GM19463 (cell line): Measurements from ENCODE around the gene PIP4K2A.
A peak's percentile ranks its signal among the peaks of the same experiment; 100 is the strongest.
"Not testable (repeated sequence)": the region's sequence is repeated elsewhere in the genome, so short reads cannot be mapped to it uniquely, and the experiment has no call there.

ENCODE experiments used
- ATAC-seq: cut with Tn5 transposase; IDR thresholded peaks from one replicate; pipeline ENCODE4 v1.9.1; 2021; ENCODE audit warnings: mild to moderate bottlenecking, moderate library complexity; ENCODE audit not compliant: unreplicated experiment

PIP4K2A gene

DNA sequence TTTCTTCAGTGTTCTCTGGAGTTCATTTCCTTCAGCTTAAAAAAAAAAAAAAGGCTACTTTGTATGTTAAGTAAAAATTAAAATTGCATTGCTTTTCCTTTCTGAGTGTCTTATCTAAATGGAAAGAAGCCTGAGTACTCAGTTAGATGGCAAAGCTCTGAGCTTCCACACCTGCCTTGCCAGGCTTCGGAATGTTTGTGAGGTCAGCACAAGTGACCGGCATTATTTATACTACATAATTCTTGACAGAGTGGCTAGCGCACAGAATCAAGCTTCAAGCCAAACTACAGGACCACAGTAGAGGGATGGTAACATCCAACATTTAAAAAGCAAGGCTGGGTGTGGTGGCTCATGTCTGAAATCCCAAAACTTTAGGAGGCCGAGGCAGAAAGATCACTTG is 17.3 kb downstream of the PIP4K2A start:
- no peak for ATAC-seq

DNA sequence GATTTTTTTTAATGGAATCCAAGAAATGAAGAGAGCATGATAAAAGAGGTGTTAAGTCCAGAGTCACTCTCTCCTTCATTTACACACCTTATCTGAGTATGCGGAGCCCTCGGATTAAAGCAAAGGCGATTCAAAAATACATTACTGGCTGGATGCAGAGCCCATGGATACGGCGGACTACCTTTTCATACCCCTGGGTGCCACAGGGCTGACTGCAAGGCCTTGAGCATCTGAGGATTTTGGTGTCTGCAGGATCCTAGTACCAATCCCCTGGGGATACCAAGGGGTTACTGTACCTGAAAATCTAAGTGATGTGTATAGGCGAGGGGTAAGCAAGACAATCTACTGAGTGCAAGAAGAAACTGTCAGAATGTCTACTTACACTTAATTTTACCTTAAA is 20.5 kb downstream of the PIP4K2A start:
- ATAC-seq = no peak

DNA sequence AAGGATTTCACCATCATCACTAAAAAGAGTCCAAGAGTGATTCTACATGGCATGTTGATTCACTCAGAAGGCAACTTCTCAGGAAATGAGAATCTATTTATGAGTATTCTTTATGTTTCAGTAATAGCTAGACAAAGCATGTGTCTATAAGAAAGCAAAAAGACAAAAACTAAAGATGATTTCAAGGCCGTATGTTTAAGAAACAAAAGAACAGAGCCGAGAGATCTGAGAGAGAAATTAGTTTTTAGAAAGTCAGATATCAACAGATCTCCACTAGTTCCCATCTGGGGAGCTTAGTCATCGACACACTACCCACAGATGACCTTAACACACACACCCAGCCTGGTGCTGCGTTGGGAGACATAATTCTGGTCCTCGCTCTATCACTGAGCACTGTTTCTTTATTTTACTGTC is 21.0 kb downstream of the PIP4K2A start:
- ATAC-seq = peak; percentile 50

DNA sequence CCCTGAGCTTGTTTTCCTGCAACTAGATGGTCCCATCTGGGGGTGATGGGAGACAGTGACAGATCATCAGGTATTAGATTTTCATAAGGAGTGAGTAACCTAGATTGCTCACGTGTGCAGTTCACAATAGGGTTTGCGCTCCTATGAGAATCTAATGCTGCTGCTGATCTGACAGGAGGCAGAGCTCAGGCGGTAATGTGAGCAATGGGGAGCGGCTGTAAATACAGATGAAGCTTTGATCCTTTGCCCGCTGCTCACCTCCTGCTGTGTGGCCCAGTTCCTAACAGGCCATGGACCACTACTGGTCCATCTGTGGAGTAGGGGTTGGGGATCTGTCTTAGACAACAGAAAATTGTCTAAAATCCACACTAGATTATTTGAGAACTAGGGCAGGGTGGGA is 22.3 kb downstream of the PIP4K2A start:
- not testable (repeated sequence) for ATAC-seq

DNA sequence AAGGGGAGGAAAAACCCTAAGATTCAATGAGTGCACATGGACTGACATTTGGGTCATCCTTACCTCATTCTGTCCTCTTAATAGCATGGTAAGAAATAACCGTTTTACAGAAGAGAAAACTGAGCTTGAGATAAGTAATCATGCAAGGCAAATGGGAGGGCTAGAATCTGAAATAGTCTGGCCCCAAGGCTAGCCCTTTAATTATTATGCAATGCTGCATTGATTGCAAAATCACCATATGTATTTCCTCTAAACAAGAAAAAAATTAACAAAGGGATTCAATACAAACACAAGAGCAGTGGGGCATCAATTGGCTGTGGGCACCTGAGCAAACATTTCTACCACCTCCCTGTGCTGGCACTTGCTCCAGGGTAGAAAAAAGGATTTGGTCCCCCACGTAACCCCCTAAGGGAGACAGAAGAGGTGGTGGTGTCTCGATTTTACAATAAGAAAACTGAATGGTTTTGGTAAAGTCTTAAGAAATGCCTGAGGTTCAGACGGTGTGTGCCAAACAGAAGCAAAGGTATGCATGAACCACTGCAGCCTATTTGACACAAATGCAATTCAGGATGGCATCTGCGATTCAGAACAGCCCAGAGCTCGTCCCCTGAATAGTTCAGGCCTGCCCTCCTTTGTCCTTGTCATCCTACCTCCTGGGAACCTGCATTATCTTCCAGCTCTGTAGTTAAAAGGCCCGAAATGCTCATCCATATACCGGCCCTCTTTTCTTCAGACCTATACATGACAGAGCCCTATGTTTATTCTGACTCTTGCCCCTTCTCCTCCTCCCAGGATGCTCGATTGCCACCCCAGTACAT is 23.6 kb downstream of the PIP4K2A start:
- ATAC-seq = peak; percentile 48

DNA sequence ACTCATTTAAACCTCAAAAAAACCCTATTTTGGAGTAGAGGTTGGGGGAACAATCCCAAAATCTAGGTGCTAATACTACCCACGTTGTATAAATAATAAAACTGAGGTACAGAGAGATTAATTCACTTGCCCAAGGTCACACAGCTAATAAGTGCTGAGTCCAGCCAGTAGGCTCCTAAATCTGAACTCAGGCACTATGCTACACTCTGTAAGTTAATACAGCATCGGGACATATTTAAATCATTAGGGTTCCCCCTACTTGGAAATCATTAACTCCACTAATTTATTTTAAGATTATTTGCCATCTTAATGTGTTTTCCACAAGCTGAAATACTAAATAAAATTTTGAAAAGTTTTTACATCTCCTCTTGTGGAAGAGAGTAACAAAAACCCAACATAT is 24.2 kb downstream of the PIP4K2A start:
- ATAC-seq = peak; percentile 61

DNA sequence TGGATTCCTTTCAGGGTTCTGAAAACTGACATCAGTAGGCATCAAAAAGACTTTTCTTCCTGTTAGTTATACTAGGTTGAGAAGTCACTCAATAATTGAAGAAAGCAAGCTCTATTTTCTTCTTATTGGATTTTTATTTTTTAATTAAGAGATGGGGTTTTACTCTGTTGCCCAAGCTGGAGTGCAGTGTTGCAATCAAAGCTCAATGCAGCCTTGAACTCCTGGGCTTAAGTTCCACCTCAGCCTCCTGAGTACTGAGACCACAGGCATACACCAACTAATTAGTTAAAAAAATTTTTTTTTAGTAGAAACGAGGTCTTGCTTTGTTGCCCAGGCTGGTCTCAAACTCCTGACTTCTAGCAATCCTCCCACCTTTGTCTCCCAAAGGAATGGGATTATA is 28.0 kb downstream of the PIP4K2A start:
- ATAC-seq = no peak

DNA sequence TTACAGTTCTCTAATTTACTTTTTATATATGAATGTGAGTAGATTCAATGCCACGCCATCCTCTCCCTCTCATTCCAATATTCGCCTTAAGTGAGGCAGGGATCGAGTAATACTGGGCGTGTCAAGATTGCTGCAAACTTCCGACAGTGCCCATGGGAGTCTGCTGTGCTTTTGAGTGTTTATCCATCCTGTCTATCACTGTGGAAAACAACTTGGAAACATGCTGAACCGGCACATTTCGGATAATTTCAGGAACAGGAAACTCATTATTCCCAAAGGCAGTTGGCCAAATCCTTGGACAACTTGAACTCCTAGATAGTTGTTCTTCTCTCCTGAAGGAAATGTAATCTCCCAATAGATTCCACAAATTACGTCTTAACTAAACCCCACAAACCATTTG is 28.5 kb downstream of the PIP4K2A start:
- ATAC-seq = no peak

DNA sequence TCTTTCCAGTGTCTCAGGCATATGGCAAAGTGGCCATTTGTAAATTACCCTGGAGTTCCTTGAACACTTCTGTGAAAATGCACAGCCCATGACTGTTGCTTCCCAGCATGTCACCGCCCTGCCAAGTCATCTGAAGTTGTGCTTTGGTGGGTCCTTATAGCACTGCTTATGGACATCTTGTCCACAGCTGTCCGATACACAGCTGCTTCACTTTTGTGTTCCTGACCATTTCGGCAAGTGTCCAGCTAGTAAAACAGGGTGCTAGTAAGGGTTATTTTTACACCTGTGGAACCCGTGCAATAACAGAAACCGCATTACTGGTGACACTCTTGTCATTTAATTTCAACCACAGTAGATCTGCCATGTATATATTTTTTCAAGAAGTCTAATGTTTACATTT is 29.7 kb downstream of the PIP4K2A start:
- ATAC-seq = no peak

DNA sequence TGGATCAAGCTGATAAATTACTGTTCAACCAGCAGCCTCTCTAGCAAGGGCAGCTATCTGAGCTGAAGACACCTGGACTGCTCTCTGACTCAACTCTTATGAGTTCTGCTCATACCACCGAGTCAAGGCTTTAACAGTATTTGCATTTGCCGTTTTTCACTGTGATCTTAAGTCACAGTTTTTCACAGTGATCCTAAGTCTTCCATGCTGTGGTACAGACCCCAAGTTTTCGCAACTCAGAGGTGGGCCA is 31.3 kb downstream of the PIP4K2A start:
- peak; percentile 62 for ATAC-seq

DNA sequence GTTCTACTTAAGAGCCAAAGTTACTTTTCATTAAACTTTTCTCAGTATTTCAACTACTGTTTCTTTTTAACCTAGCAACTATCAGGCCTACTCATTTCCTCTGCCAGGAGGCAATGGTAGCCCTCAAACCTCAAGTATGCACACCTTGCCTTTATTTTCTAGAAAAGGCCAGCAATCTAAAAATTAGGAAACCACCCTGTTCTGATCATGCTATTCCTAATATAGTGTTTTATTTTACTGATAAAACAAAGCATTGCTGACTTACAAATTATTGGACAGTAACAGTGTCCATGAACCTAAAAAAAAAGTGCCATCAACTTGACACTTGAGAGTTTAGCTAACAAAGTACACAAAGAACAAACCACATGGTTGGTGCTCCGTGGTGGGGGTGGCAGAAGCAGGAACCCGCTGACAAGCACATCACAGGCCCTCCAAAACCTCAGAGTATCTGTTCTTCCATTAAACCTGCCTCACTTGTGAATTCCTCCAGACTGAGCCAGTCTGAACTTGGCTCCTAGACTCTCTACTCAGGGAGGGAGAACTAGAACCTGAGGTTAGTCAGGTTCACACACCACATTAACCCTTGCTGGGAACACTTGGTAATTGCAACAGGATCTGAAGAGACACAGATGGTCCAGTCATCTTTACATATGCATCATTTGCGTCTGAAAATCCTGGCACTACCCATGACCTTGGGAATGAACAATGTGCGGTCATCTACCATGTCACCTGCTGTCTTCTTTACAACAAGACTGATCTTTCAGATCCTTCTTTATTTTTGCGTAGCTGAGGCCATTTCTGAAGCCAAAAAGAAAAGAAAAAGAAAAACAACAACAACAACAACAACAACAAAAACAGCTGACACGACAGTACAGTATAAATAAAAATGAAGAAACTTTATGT is 31.9 kb downstream of the PIP4K2A start:
- peak; percentile 22 for ATAC-seq

DNA sequence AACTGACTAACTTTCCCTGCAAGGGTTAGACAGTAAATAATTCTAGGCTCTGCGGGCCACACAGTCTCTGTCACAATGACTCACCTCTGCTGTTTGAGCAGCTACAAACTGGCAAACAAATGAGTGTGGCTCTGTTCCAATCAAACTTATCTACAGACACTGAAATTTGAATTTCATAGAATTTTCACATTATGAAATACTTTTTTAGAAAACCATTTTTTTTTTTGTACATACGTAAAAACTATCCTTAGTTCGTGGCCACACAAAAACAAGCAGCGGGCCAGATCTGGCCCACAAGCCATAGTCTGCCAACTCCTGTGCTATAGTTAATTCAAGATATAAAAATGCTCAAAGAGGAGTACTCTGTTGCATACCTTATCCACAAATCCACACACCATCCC is 32.6 kb downstream of the PIP4K2A start:
- ATAC-seq = no peak

DNA sequence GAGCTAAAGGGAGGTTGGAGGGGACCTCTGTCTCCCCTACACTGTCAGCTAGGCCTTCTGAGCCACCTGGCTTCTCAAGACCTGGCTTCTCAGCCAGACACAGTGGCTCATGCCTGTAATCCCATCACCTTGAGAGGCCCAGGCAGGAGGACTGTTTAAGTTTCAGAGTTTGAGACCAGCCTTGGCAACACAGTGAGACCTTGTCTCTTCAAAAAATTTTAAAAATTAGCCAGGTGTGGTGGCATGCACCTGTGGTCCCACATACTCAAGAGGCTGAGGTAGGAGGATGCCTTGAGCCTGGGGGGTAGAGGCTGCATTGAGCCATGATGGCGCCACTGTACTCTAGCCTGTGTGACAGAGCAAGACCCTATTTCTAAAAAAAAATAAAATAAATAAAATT is 33.1 kb downstream of the PIP4K2A start:
- ATAC-seq = no peak

DNA sequence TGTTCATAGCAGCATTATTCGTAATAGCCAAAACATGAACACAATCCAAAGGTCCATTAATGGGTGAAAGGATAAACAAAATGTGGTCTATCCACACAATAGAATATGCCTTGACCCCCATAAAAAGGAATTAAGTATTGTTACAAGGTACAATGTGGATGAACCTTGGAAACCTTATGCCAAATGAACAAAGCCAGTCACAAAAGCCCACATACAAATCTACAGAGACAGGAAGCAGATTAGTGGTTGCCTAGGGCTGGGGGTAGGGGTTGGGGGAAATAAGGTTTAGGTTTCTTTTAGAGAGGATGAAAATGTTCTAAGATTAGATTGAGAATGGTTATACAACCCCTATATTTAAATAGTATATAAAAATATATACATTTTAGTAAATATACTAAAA is 34.8 kb downstream of the PIP4K2A start:
- no peak for ATAC-seq

DNA sequence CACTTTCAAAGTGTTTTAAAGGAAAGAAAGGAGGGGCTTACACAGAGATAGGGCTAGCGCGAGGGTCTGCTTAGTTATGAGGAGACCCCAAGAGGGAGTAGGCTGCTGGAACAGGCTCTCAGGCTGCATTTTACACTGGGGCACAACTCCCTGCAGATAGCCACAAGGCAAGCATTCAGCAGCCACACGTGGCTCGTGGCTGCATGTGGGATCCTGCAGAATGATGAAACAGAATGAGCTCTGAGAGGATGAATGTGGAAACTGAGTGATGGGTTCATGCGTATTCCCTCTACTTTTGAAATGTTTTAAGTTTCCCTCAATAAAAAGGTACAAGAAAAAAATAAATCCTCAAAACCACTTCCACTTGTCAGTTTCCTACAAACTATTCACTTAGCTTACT is 37.0 kb downstream of the PIP4K2A start:
- no peak for ATAC-seq

DNA sequence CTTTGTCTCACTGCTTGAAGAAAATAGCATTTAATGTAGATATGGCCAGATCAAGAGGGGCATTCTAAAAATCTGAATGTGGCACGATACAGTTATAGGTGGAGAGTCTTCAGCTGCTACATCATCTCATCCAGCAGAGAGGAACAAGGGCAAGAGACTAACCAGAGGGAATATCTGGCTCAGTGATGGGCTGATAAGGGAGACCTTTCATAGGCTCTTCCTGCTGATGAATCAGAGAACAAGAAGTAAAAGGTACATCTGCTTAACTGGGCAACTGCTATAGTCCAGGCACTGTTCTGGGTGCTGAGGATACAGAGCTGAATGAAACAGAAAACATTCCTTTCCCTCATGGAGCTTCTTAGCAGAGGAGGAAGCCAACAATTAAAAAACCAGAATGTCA is 37.9 kb downstream of the PIP4K2A start:
- ATAC-seq = no peak

DNA sequence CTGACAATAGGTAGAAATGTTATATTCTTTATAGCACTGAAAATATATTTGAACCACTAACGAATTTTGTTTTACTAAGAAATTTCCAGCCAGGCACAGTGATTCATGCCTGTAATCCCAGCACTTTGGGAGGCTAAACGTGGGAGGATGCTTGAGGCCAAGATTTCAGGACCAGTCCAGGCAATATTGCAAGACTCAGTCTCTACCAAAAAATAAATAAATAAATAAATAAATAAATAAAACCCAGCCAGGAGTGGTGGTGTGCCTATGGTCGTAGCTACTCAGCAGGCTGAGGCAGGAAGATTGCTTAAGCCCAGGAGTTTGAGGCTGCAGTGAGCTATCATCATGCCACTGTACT is 39.8 kb downstream of the PIP4K2A start:
- no peak for ATAC-seq

DNA sequence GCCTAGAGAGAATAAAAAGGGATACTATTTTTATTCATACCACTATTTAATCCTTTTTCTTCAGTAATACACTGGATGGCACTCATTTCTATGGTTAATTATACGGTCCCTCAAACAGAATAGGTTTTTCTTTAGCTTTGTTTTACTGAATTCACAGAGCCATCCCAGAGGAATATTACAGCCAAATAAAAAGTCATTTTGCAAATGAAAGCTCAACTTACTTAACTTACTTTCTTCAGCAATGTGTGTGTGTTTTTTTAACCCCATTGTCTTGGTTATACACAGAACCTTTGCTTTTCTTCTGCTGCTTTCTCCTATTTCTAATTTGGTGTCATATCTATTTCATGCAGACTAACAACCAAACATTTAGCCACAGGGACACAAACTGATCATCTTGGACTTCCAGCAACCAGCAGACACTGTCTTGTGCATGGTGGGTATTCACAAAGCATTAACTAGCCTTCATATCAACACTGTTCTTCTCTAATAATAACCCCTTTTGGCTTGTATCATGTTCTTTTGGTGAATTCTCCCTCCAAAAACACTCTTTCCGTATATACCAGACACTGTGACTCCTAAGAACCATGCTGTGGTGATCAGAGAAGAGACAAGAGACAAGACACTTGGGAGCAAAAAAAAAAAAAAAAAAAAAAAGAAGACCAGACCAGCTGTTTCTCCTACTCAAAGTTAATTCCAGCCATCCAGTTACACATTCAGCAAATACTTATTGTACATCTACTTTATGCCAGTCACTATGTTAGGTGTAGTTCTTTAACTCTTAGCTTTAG is 40.4 kb downstream of the PIP4K2A start:
- no peak for ATAC-seq

DNA sequence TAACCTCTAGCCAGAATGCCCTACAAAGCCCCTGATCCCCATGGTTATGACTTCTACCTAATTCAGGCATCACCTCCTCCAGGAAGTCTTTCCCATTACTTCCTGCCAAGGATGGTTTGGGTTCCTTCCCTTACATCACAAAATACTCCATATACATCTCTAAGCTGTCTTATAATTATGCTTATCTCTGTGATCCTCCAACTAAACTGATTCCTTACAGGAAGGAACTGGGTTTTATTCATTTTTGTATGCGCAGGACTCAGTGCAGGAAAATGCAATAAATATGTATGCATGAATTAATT is 41.3 kb downstream of the PIP4K2A start:
- no peak for ATAC-seq

DNA sequence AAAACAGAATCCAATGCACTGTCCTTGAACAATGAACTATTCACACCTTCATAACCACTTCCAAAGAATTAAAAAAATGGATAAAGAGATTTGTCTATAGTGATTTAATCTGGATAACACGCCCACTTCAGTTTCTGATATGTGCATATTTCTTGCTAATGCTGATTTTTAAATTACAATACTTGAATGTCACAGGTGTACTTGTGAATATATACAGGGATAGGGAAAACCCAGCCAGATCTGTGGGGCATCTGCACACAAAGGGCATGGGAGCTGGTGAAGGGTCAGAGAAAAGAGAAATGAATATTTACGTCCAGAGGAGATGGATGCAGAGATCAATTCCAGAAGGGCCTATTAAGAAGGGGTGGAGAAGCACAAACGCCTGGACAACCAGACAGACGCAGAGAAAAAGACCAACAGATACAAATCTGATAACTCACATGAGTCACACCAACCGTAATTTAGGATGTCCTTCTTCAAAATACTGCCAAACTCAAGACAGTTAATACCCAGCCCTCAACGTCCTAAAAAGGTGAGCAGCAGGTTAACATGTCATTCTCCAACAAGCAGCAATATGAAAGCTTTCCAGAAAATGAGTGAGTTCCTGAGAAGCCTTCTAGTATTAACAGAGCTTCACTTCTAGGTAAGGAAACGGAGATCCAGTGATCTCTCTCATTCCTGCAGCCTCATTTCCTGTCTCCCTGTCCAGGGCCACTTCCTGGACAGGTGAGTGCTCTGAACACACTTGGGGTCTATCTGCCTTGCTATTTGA is 41.9 kb downstream of the PIP4K2A start:
- no peak for ATAC-seq

DNA sequence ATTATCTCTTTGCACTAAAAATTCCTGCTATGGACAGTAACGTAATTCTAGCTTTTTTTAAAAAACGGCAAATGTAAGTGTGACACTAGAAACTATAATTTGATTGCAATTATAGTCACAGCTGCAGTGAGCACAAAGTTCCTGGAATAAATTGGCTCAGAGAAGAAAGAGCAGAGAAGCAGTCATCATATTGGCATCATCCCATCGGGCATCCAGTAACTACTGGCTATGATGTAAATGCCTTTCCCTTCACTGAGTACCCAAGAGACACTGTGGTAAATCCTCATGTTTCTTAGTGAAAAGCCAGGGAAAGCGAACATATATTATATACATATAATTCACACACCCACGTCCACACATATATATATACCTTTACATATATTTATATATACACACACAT is 43.6 kb downstream of the PIP4K2A start:
- no peak for ATAC-seq
